H9 (cell line): ENCODE data around the gene EIF3F. TPM values are rescaled to one million over a fixed set of nuclear protein-coding genes. Genes with fewer than 3 reads are reported as not detected.

Experiments used
- DNase-seq: peaks from one replicate; pipeline ENCODE4 v3.0.0-alpha.2; 2017
- H2AFZ ChIP-seq: one replicate; pipeline ENCODE4 v1.6.1; 2013; ENCODE audit warnings: mild to moderate bottlenecking, low read length, control low read depth, moderate library complexity
- H2AK5ac ChIP-seq: 2 replicates; pipeline ENCODE4 v1.6.1; 2013; ENCODE audit warnings: low read length, control low read depth, mixed read lengths; ENCODE audit not compliant: insufficient read length
- H2BK120ac ChIP-seq: one replicate; pipeline ENCODE4 v1.6.1; 2013; ENCODE audit warnings: low read depth, mild to moderate bottlenecking, low read length, control low read depth, inconsistent platforms; ENCODE audit not compliant: poor library complexity, severe bottlenecking
- H2BK12ac ChIP-seq: 2 replicates; pipeline ENCODE4 v1.6.1; 2013; ENCODE audit warnings: low read length, control low read depth, mixed read lengths, low read depth; ENCODE audit not compliant: insufficient read length
- H2BK15ac ChIP-seq: 2 replicates; pipeline ENCODE4 v1.6.1; 2013; ENCODE audit warnings: low read depth, low read length, control low read depth
- H2BK20ac ChIP-seq: one replicate; pipeline ENCODE4 v1.6.1; 2013; ENCODE audit warnings: low read depth, mild to moderate bottlenecking, low read length, control low read depth, inconsistent platforms; ENCODE audit not compliant: poor library complexity, severe bottlenecking
- H2BK5ac ChIP-seq: 2 replicates; pipeline ENCODE4 v1.6.1; 2013; ENCODE audit warnings: low read length, control low read depth, mixed read lengths; ENCODE audit not compliant: insufficient read length
- H3K14ac ChIP-seq: 2 replicates; pipeline ENCODE4 v1.6.1; 2013; ENCODE audit warnings: low read length, control low read depth; ENCODE audit not compliant: insufficient read depth
- H3K18ac ChIP-seq: 2 replicates; pipeline ENCODE4 v1.6.1; 2013; ENCODE audit warnings: low read depth, mild to moderate bottlenecking, mixed read lengths, low read length, control low read depth; ENCODE audit not compliant: insufficient read length
- H3K23ac ChIP-seq: 2 replicates; pipeline ENCODE4 v1.6.1; 2013; ENCODE audit warnings: low read length, control low read depth, mixed read lengths, low read depth; ENCODE audit not compliant: insufficient read length
- H3K23me2 ChIP-seq: 2 replicates; pipeline ENCODE4 v1.6.1; 2013; ENCODE audit warnings: low read depth, mild to moderate bottlenecking, mixed read lengths, low read length, control low read depth; ENCODE audit not compliant: insufficient read length, poor library complexity, severe bottlenecking
- H3K27ac ChIP-seq: 2 replicates; pipeline ENCODE4 v1.5.1; 2013; ENCODE audit warnings: low read length, control low read depth, mixed read lengths, low read depth; ENCODE audit not compliant: insufficient read length
- H3K27me3 ChIP-seq: 2 replicates; pipeline ENCODE4 v1.6.1; 2013; ENCODE audit warnings: low read length, control low read depth, inconsistent platforms; ENCODE audit not compliant: insufficient read depth
- H3K4ac ChIP-seq: 2 replicates; pipeline ENCODE4 v1.6.1; 2013; ENCODE audit warnings: low read depth, mild to moderate bottlenecking, control low read depth, inconsistent platforms, low read length, moderate library complexity
- H3K4me1 ChIP-seq: 2 replicates; pipeline ENCODE4 v1.6.1; 2013; ENCODE audit warnings: low read length, control low read depth, inconsistent platforms; ENCODE audit not compliant: insufficient read depth
- H3K4me2 ChIP-seq: 2 replicates; pipeline ENCODE4 v1.6.1; 2013; ENCODE audit warnings: low read length, control low read depth, mixed read lengths; ENCODE audit not compliant: insufficient read length, insufficient read depth
- H3K56ac ChIP-seq: 2 replicates; pipeline ENCODE4 v1.6.1; 2013; ENCODE audit warnings: low read depth, mild to moderate bottlenecking, mixed read lengths, low read length, control low read depth; ENCODE audit not compliant: insufficient read length
- H3K79me1 ChIP-seq: 2 replicates; pipeline ENCODE4 v1.6.1; 2013; ENCODE audit warnings: low read depth, mild to moderate bottlenecking, moderate library complexity, low read length, control low read depth, inconsistent platforms; ENCODE audit not compliant: insufficient read depth, poor library complexity, severe bottlenecking
- H3K79me2 ChIP-seq: 2 replicates; pipeline ENCODE4 v1.6.1; 2013; ENCODE audit warnings: low read length, control low read depth, inconsistent platforms; ENCODE audit not compliant: insufficient read depth
- H3K9ac ChIP-seq: 2 replicates; pipeline ENCODE4 v1.6.1; 2013; ENCODE audit warnings: low read length, control low read depth, mixed read lengths; ENCODE audit not compliant: insufficient read length; ENCODE audit errors: extremely low read depth
- H3K9me3 ChIP-seq: one replicate; pipeline ENCODE4 v1.6.1; 2013; ENCODE audit warnings: low read depth, low read length, inconsistent platforms; ENCODE audit not compliant: control insufficient read depth
- H3T11ph ChIP-seq: one replicate; pipeline ENCODE4 v1.6.1; 2013; ENCODE audit warnings: mild to moderate bottlenecking, low read length, control low read depth, inconsistent platforms
- H4K20me1 ChIP-seq: one replicate; pipeline ENCODE4 v1.6.1; 2013; ENCODE audit not compliant: control insufficient read depth, insufficient read length, insufficient read depth
- H4K5ac ChIP-seq: 2 replicates; pipeline ENCODE4 v1.6.1; 2013; ENCODE audit warnings: low read depth, mild to moderate bottlenecking, mixed read lengths, low read length, control low read depth; ENCODE audit not compliant: insufficient read length
- H4K8ac ChIP-seq: replicated peaks from 2 replicates; pipeline ENCODE4 v1.6.1; 2013; ENCODE audit warnings: low read length, control low read depth, mixed read lengths, low read depth; ENCODE audit not compliant: insufficient read length
- H4K91ac ChIP-seq: 2 replicates; pipeline ENCODE4 v1.6.1; 2013; ENCODE audit warnings: low read depth, mild to moderate bottlenecking, moderate library complexity, mixed read lengths, low read length, control low read depth; ENCODE audit not compliant: insufficient read length
- H3K27ac Mint-ChIP-seq, 3 experiments: 2 replicates in 2 of 3; 3 replicates in 1 of 3; pipeline ENCODE4 v1.8.0; 2020 to 2021; ENCODE audit warnings: mixed read lengths in 3 of 3, mild to moderate bottlenecking in 1 of 3, moderate library complexity in 1 of 3
- H3K27me3 Mint-ChIP-seq: 2 replicates; pipeline ENCODE4 v1.8.0; 2021; ENCODE audit warnings: low read depth, mild to moderate bottlenecking, moderate library complexity, mixed read lengths
- H3K36me3 Mint-ChIP-seq, 3 experiments: 2 replicates in 2 of 3; 3 replicates in 1 of 3; pipeline ENCODE4 v1.8.0; 2020 to 2021; ENCODE audit warnings: low read depth in 3 of 3, mixed read lengths in 3 of 3; ENCODE audit not compliant: insufficient read depth in 1 of 3
- H3K4me1 Mint-ChIP-seq, 2 experiments: 2 replicates each; pipeline ENCODE4 v1.8.0; 2020; ENCODE audit warnings: mixed read lengths in 2 of 2
- H3K4me3 Mint-ChIP-seq, 2 experiments: 2 replicates in 1 of 2; 3 replicates in 1 of 2; pipeline ENCODE4 v1.8.0; 2020 to 2021; ENCODE audit warnings: mild to moderate bottlenecking in 2 of 2, mixed read lengths in 2 of 2, moderate library complexity in 1 of 2
- H3K9me3 Mint-ChIP-seq, 2 experiments: 2 replicates in 1 of 2; 3 replicates in 1 of 2; pipeline ENCODE4 v1.8.0; 2020; ENCODE audit warnings: mild to moderate bottlenecking in 2 of 2, mixed read lengths in 2 of 2, moderate library complexity in 1 of 2
- CTCF ChIP-seq: fragments of 200-600 bp; sonication (generic); conservative IDR thresholded peaks from 3 replicates; pipeline ENCODE4 v1.8.0; 2021; ENCODE audit warnings: antibody characterized with exemption, mild to moderate bottlenecking
- WGBS: extraction: QIAGEN DNeasy Blood & Tissue Kit; methylation state at CpG from one replicate; pipeline ENCODE4 v1.1.7; 2013; ENCODE audit warnings: missing lambda C conversion rate, low lambda C conversion rate, mixed read lengths; ENCODE audit not compliant: insufficient read length; ENCODE audit errors: extremely low coverage; 5-methylcytosine and 5-hydroxymethylcytosine counted together
- total RNA-seq: library from RNA; stranded (reverse); gene quantifications from 2 replicates; pipeline ENCODE4 v1.2.1, GENCODE V29; 2021

Gene EIF3F
- total RNA-seq, 1 experiment from 2014 or later: 348 TPM

- Histone ChIP-seq H3K4ac (no peak overlapping the region), H4K5ac (no peak overlapping the region), H4K91ac (no peak overlapping the region), H3K4me1 (no peaks in the 10 kb centered on the region), H4K20me1 (no peaks in the 10 kb centered on the region), H2BK5ac (no peak overlapping the region), H3K18ac (no peak overlapping the region), H3K9me3 (no peaks in the 10 kb centered on the region), H3K14ac (no peak overlapping the region), H2AK5ac (no peak overlapping the region), H3K9ac (no peak overlapping the region), H2BK120ac (no peak overlapping the region), H3K23ac (no peak overlapping the region), H4K8ac (no peak overlapping the region), H2BK20ac (no peak overlapping the region), H3K79me1 (no peaks in the 10 kb centered on the region), H3T11ph (no peak overlapping the region), H3K79me2 (no peaks in the 10 kb centered on the region), H2BK12ac (no peak overlapping the region), H3K27ac (no peak overlapping the region), H3K23me2 (no peaks in the 10 kb centered on the region), H3K27me3 (no peaks in the 10 kb centered on the region), H3K4me2 (no peak overlapping the region), H2BK15ac (no peak overlapping the region), H2AFZ (no peak overlapping the region), H3K56ac (no peak overlapping the region)
- H3K4me3 Mint-ChIP-seq: no peak overlapping the region
- no peaks in the 10 kb centered on the region for H3K36me3 Mint-ChIP-seq
- DNase-seq: no peak
- WGBS: no CpG with 5 or more reads among the region's 1 CpG
- H3K4me1 Mint-ChIP-seq: no peaks in the 10 kb centered on the region
- peaks cover 9% of the 10 kb centered on the region for H3K27me3 Mint-ChIP-seq
- H3K9me3 Mint-ChIP-seq: no peaks in the 10 kb centered on the region; a peak in 1 of 5 replicates
- no peak for TF ChIP-seq CTCF
- no peak overlapping the region for H3K27ac Mint-ChIP-seq
Measured at GRCh38 chr11:7949934-7950333, 37.2 kb upstream of the EIF3F start.
